PC-3 (cell line): ENCODE data around the gene C1orf116. TPM values are rescaled to one million over a fixed set of nuclear protein-coding genes. Genes with fewer than 3 reads are reported as not detected.

Source experiments
- ATAC-seq: fragments of 200-7000 bp; cut with Tn5 transposase; 2 replicates; pipeline ENCODE4 v1.9.1; 2020; ENCODE audit warnings: mild to moderate bottlenecking, moderate library complexity
- BruUV-seq: library from RNA; stranded (reverse); fragments of 400-500 nt; replicated peaks from 2 replicates; lab custom pipeline; 2021; lab: Mats Ljungman, UMichigan
- CTCF ChIA-PET: fragments of 300-600 bp; sonication (Branson Sonifier 250); formaldehyde crosslinking; loops from one replicate; lab custom pipeline; 2022; ENCODE audit warnings: antibody characterized with exemption; lab: Charles Lee
- POLR2A ChIA-PET: fragments of 300-600 bp; sonication (Branson Sonifier 250); formaldehyde crosslinking; loops from one replicate; lab custom pipeline; 2022; ENCODE audit warnings: antibody characterized with exemption; ENCODE audit not compliant: unreplicated experiment; lab: Charles Lee
- DNase-seq: peaks from one replicate; pipeline ENCODE4 v3.0.0-alpha.2; 2015
- H2AFZ ChIP-seq: fragments of 300-600 bp; sonication (generic); 2 replicates; pipeline ENCODE4 v1.6.0; 2016; ENCODE audit warnings: antibody characterized with exemption, low read length
- H3F3A ChIP-seq: fragments of 300-600 bp; sonication (generic); one replicate; pipeline ENCODE4 v1.6.0; 2017; ENCODE audit warnings: antibody characterized with exemption, low read length, control low read depth, mild to moderate bottlenecking; ENCODE audit not compliant: unreplicated experiment
- H3K27ac ChIP-seq: fragments of 300-600 bp; sonication (generic); 2 replicates; pipeline ENCODE4 v1.5.1; 2016; ENCODE audit warnings: mild to moderate bottlenecking, low read length
- H3K27me3 ChIP-seq: fragments of 300-600 bp; sonication (generic); 2 replicates; pipeline ENCODE4 v1.6.1; 2016; ENCODE audit warnings: low read length, mixed read lengths
- H3K36me3 ChIP-seq: fragments of 300-600 bp; sonication (generic); 2 replicates; pipeline ENCODE4 v1.6.1; 2016; ENCODE audit warnings: low read depth, mixed run types, low read length, mixed read lengths
- H3K4me1 ChIP-seq: fragments of 300-600 bp; sonication (generic); 2 replicates; pipeline ENCODE4 v1.5.1; 2016; ENCODE audit warnings: low read length; ENCODE audit not compliant: insufficient read depth
- H3K4me2 ChIP-seq: fragments of 300-600 bp; sonication (generic); 2 replicates; pipeline ENCODE4 v1.6.0; 2016; ENCODE audit warnings: low read length
- H3K4me3 ChIP-seq: fragments of 300-600 bp; sonication (generic); 2 replicates; pipeline ENCODE4 v1.5.1; 2016; ENCODE audit warnings: mild to moderate bottlenecking, low read length, mixed read lengths
- H3K79me2 ChIP-seq: fragments of 300-600 bp; sonication (generic); 2 replicates; pipeline ENCODE4 v1.6.1; 2017; ENCODE audit warnings: low read length, mixed read lengths
- H3K9ac ChIP-seq: fragments of 300-600 bp; sonication (generic); 2 replicates; pipeline ENCODE4 v1.6.0; 2016; ENCODE audit warnings: mild to moderate bottlenecking, low read length
- H3K9me2 ChIP-seq: fragments of 300-600 bp; sonication (generic); replicated peaks from 2 replicates; pipeline ENCODE4 v1.6.1; 2016; ENCODE audit warnings: mixed run types, low read length, mixed read lengths
- H3K9me3 ChIP-seq: fragments of 300-600 bp; sonication (generic); 2 replicates; pipeline ENCODE4 v1.6.1; 2016; ENCODE audit warnings: low read length, mixed read lengths
- H4K20me1 ChIP-seq: fragments of 300-600 bp; sonication (generic); 2 replicates; pipeline ENCODE4 v1.6.1; 2016; ENCODE audit warnings: low read length, mixed read lengths
- EZH2 ChIP-seq: fragments of 300-600 bp; sonication (generic); IDR thresholded peaks from one replicate; pipeline ENCODE4 v1.6.1; 2017; ENCODE audit warnings: antibody characterized with exemption, mild to moderate bottlenecking, low read length; ENCODE audit not compliant: unreplicated experiment
- EZH2phosphoT487 ChIP-seq: fragments of 300-600 bp; sonication (generic); IDR thresholded peaks from 2 replicates; pipeline ENCODE4 v1.6.1; 2018; ENCODE audit warnings: mild to moderate bottlenecking, antibody characterized with exemption, low read length, borderline replicate concordance
- intact Hi-C: fragments of 100-400 bp; cut with micrococcal nuclease; formaldehyde crosslinking; loops from 2 replicates; pipeline ENCODE4 v1.9.0; 2023
- total RNA-seq: library from RNA; depleted of rRNA; stranded (reverse); fragments of >200 nt; gene quantifications from 2 replicates; pipeline ENCODE4 v1.2.3, GENCODE V29; 2014
- TF ChIP-seq, protein P1 (sequence below): fragments of 300-600 bp; sonication (generic); conservative IDR thresholded peaks from 2 replicates; pipeline ENCODE4 v1.5.1; 2017; ENCODE audit warnings: antibody characterized with exemption, low read depth, mild to moderate bottlenecking, low read length

Gene C1orf116
- total RNA-seq, 1 experiment from 2014 or later, result 34.9 TPM

DNA sequence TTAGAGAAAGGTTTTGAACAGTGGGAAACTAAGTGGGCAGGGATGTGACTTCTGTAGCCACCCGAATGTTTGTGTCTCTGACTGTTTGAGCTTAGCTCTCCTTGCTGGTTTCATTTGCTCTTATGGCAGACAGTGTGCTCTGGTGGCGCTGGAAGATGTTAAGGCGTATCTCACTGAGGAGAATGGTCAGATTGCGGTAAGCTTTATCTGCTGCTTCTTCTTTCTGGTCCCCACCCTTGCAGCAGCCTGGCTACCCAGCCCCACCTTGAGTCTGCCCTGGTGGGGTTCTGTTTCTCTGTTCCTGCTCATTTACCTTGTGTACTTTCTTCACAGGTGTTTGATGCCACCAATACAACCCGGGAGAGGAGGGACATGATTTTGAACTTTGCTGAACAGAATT, 30.5 kb upstream of the C1orf116 start:
- H3K4me3 ChIP-seq, result no peak overlapping the region
- no peaks in the 10 kb centered on the region for H3K79me2 ChIP-seq
- no peak overlapping the region for H3K4me2 ChIP-seq
- TF ChIP-seq EZH2 (no peak), EZH2phosphoT487 (no peak)
- TF ChIP-seq, protein P1, sequence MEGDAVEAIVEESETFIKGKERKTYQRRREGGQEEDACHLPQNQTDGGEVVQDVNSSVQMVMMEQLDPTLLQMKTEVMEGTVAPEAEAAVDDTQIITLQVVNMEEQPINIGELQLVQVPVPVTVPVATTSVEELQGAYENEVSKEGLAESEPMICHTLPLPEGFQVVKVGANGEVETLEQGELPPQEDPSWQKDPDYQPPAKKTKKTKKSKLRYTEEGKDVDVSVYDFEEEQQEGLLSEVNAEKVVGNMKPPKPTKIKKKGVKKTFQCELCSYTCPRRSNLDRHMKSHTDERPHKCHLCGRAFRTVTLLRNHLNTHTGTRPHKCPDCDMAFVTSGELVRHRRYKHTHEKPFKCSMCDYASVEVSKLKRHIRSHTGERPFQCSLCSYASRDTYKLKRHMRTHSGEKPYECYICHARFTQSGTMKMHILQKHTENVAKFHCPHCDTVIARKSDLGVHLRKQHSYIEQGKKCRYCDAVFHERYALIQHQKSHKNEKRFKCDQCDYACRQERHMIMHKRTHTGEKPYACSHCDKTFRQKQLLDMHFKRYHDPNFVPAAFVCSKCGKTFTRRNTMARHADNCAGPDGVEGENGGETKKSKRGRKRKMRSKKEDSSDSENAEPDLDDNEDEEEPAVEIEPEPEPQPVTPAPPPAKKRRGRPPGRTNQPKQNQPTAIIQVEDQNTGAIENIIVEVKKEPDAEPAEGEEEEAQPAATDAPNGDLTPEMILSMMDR, result no peak
- peaks cover 70% of the 10 kb centered on the region for H3K36me3 ChIP-seq
- no peak overlapping the region for H3K27ac ChIP-seq
- no peaks in the 10 kb centered on the region for H3K4me1 ChIP-seq
- no peaks in the 10 kb centered on the region for H3F3A ChIP-seq
- H3K9me2 ChIP-seq, result no peaks in the 10 kb centered on the region
- no TSS peak for BruUV-seq
- no peaks in the 10 kb centered on the region for H4K20me1 ChIP-seq
- no peak overlapping the region for H3K9ac ChIP-seq
- no peaks in the 10 kb centered on the region for H3K27me3 ChIP-seq
- POLR2A ChIA-PET, result no interaction called here
- intact Hi-C loops, result no loop called here
- CTCF ChIA-PET, result no interaction called here
- H3K9me3 ChIP-seq, result no peaks in the 10 kb centered on the region
- no peak overlapping the region for H2AFZ ChIP-seq
- DNase-seq, result no peak
- no peak for ATAC-seq

DNA sequence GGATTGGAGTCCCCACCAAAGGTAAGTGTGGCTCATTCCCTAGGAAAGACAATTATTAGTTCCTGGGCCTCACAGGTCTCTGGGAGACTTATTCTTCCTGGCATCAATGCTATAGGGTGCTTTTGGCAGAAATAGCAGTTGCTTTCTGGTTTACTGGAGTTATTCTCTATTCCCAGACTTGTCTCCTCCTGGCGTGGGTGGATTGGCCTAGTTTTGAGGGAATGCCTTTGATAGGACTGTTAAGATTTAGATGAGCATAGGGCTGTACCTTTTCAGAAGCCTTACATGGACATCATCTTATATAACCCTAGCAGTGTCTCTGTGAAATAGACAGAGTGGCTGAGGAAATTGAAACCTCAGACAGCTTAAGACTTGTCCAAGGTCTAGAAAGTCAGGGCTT, 29.5 kb upstream of the C1orf116 start:
- peaks cover 62% of the 10 kb centered on the region for H3K36me3 ChIP-seq
- POLR2A ChIA-PET, result no interaction called here

DNA sequence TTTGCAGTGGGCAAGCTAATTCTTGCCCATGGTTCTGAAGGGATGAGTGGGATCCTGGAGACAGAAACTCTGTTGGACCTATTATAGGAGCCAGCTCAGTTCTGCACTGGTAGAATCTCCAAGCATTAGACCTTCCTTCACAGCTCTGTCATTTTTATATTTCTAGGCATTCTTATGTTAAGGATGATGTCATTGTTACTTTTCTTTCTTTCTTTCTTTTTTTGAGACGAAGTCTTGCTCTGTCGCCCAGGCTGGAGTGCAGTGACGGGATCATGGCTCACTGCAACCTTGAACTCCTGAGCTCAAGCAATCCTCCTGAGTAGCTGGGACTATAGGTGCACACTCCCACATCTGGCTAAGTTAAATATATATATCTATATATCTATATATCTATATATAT, 28.0 kb upstream of the C1orf116 start:
- H3K4me1 ChIP-seq, result peaks cover 9% of the 10 kb centered on the region; the same call in 1 of the 2 replicates
- TF ChIP-seq EZH2, result no peak
- TF ChIP-seq EZH2phosphoT487, result no peak
- TF ChIP-seq, protein P1, result no peak
- H2AFZ ChIP-seq, result no peak overlapping the region
- no peaks in the 10 kb centered on the region for H3F3A ChIP-seq
- peaks cover 9% of the 10 kb centered on the region; the same call in 1 of the 2 replicates for H3K79me2 ChIP-seq
- no peak overlapping the region for H3K27ac ChIP-seq
- ATAC-seq, result no peak
- no peaks in the 10 kb centered on the region for H3K27me3 ChIP-seq
- no TSS peak for BruUV-seq
- DNase-seq, result no peak
- H3K9ac ChIP-seq, result no peak overlapping the region
- intact Hi-C loops, result no loop called here
- no peaks in the 10 kb centered on the region for H3K9me3 ChIP-seq
- H3K9me2 ChIP-seq, result no peaks in the 10 kb centered on the region
- peaks cover 52% of the 10 kb centered on the region for H3K36me3 ChIP-seq
- H3K4me2 ChIP-seq, result no peak overlapping the region
- POLR2A ChIA-PET, result no interaction called here
- H3K4me3 ChIP-seq, result no peak overlapping the region
- no peaks in the 10 kb centered on the region for H4K20me1 ChIP-seq
- CTCF ChIA-PET, result no interaction called here

More for the DNA sequence above, 29.5 kb upstream of the C1orf116 start:
- TF ChIP-seq EZH2 (no peak), EZH2phosphoT487 (no peak)
- TF ChIP-seq, protein P1, result no peak
- Histone ChIP-seq H3K4me2 (no peak overlapping the region), H3K9me2 (no peaks in the 10 kb centered on the region), H3K79me2 (no peaks in the 10 kb centered on the region), H3K4me1 (no peaks in the 10 kb centered on the region), H3K27ac (no peak overlapping the region), H3K4me3 (no peak overlapping the region), H2AFZ (no peak overlapping the region), H3K9me3 (no peaks in the 10 kb centered on the region), H3F3A (no peaks in the 10 kb centered on the region), H3K9ac (no peak overlapping the region), H3K27me3 (no peaks in the 10 kb centered on the region), H4K20me1 (no peaks in the 10 kb centered on the region)
- CTCF ChIA-PET, result no interaction called here
- DNase-seq (no peak), ATAC-seq (no peak)
- intact Hi-C loops, result no loop called here
- no TSS peak for BruUV-seq
